C4-2B (cell line): ENCODE measurements around the gene IGFBP7.

ENCODE experiments used
- CTCF ChIP-seq: fragments of 450-650 bp; conservative IDR thresholded peaks from 2 replicates; pipeline ENCODE4 v1.5.1; 2017; ENCODE audit warnings: mild to moderate bottlenecking
- ZFX ChIP-seq: fragments of 450-650 bp; IDR thresholded peaks from 2 replicates; pipeline ENCODE4 v1.6.1; 2017

GRCh38 chr4:57013543-57014120 is 96.6 kb downstream of the IGFBP7 start:
- TF ChIP-seq CTCF (no peak), ZFX (no peak)
